ENCODE measurements around the gene EFNA2. TPM values are rescaled to one million over a fixed set of nuclear protein-coding genes. Genes with fewer than 3 reads are reported as not detected.
A peak's percentile ranks its signal among the peaks of the same experiment; 100 is the strongest.

The EFNA2 gene
- total RNA-seq, 1 donor from 2014 or later: 3.8 TPM

- H3K27me3 Mint-ChIP-seq (ENCODE audit: unreplicated experiment): no peaks in the 10 kb centered on the region
- no peak for DNase-seq (ENCODE audit: extremely low spot score, unreplicated experiment)
- no peaks in the 10 kb centered on the region for H3K9me3 Mint-ChIP-seq (ENCODE audit: unreplicated experiment)
Observed at GRCh38 chr19:1238369-1239303, 47.0 kb upstream of the EFNA2 start.

GRCh38 chr19:1239420-1239795 is 46.3 kb upstream of the EFNA2 start:
- no peaks in the 10 kb centered on the region for H3K9me3 Mint-ChIP-seq (ENCODE audit: unreplicated experiment)
- no peaks in the 10 kb centered on the region for H3K36me3 Mint-ChIP-seq (ENCODE audit: unreplicated experiment)
- peak overlapping the region; percentile 59 for H3K4me3 Mint-ChIP-seq (ENCODE audit: unreplicated experiment)
- no peaks in the 10 kb centered on the region for H3K27me3 Mint-ChIP-seq (ENCODE audit: unreplicated experiment)
- H3K4me1 Mint-ChIP-seq (ENCODE audit: unreplicated experiment): peaks cover 32% of the 10 kb centered on the region
- no peak for DNase-seq (ENCODE audit: extremely low spot score, unreplicated experiment)
- H3K27ac Mint-ChIP-seq (ENCODE audit: unreplicated experiment): peak overlapping the region; percentile 63
- TF ChIP-seq, protein P1, sequence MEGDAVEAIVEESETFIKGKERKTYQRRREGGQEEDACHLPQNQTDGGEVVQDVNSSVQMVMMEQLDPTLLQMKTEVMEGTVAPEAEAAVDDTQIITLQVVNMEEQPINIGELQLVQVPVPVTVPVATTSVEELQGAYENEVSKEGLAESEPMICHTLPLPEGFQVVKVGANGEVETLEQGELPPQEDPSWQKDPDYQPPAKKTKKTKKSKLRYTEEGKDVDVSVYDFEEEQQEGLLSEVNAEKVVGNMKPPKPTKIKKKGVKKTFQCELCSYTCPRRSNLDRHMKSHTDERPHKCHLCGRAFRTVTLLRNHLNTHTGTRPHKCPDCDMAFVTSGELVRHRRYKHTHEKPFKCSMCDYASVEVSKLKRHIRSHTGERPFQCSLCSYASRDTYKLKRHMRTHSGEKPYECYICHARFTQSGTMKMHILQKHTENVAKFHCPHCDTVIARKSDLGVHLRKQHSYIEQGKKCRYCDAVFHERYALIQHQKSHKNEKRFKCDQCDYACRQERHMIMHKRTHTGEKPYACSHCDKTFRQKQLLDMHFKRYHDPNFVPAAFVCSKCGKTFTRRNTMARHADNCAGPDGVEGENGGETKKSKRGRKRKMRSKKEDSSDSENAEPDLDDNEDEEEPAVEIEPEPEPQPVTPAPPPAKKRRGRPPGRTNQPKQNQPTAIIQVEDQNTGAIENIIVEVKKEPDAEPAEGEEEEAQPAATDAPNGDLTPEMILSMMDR (IDR thresholded peaks at IDR 0.05): no peak

More at GRCh38 chr19:1238369-1239303, 47.0 kb upstream of the EFNA2 start:
- Mint-ChIP-seq H3K4me1 (ENCODE audit: unreplicated experiment) (peaks cover 32% of the 10 kb centered on the region), H3K36me3 (ENCODE audit: unreplicated experiment) (no peaks in the 10 kb centered on the region), H3K4me3 (ENCODE audit: unreplicated experiment) (peak overlapping the region; percentile 72), H3K27ac (ENCODE audit: unreplicated experiment) (peak overlapping the region; percentile 63)
- TF ChIP-seq, protein P1 (IDR thresholded peaks at IDR 0.05): no peak

GRCh38 chr19:1239796-1240737 is 45.6 kb upstream of the EFNA2 start:
- Mint-ChIP-seq H3K4me3 (ENCODE audit: unreplicated experiment) (peak overlapping the region; percentile 59), H3K4me1 (ENCODE audit: unreplicated experiment) (peaks cover 36% of the 10 kb centered on the region), H3K36me3 (ENCODE audit: unreplicated experiment) (no peaks in the 10 kb centered on the region), H3K27me3 (ENCODE audit: unreplicated experiment) (no peaks in the 10 kb centered on the region), H3K27ac (ENCODE audit: unreplicated experiment) (no peak overlapping the region), H3K9me3 (ENCODE audit: unreplicated experiment) (no peaks in the 10 kb centered on the region)
- peak; percentile 97 for DNase-seq (ENCODE audit: extremely low spot score, unreplicated experiment)
- TF ChIP-seq, protein P1 (IDR thresholded peaks at IDR 0.05): peak; percentile 96

DNA sequence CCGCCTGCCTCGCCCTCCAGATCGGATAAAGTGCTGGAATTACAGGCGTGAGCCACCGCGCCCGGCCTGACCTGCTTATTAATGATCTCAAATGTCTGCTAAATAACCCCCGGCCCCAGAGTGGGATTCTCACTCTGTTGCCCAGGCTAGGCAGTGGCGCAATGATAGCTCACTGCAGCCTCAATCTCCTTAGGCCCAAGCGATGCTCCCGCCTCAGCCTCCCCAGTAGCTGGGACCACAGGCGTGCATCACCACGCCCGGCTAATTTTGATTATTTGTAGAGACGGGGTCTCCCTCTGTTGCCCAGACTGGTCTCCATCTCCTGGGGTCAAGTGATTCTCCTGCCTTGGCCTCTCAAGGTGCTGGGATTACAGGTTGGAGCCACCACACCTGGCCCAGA is 44.7 kb upstream of the EFNA2 start:
- Mint-ChIP-seq H3K9me3 (ENCODE audit: unreplicated experiment) (no peaks in the 10 kb centered on the region), H3K4me1 (ENCODE audit: unreplicated experiment) (peaks cover 38% of the 10 kb centered on the region), H3K36me3 (ENCODE audit: unreplicated experiment) (no peaks in the 10 kb centered on the region), H3K4me3 (ENCODE audit: unreplicated experiment) (peak overlapping the region; percentile 79), H3K27me3 (ENCODE audit: unreplicated experiment) (no peaks in the 10 kb centered on the region), H3K27ac (ENCODE audit: unreplicated experiment) (peak overlapping the region; percentile 95)
- TF ChIP-seq, protein P1 (IDR thresholded peaks at IDR 0.05): no peak
- no peak for DNase-seq (ENCODE audit: extremely low spot score, unreplicated experiment)

All from osteocyte (in vitro differentiated cells).